H1 (cell line): ENCODE measurements around the gene PPP1R9A. TPM values are rescaled to one million over a fixed set of nuclear protein-coding genes. Genes with fewer than 3 reads are reported as not detected.

ENCODE experiments used
- CTCF ChIA-PET: fragments of 300-600 bp; sonication (Branson Sonifier 250); formaldehyde crosslinking; loops from one replicate; lab custom pipeline; 2021; ENCODE audit not compliant: partially characterized antibody; lab: Charles Lee
- POLR2A ChIA-PET: fragments of 300-600 bp; sonication (Branson Sonifier 250); formaldehyde crosslinking; loops from one replicate; lab custom pipeline; 2021; ENCODE audit warnings: inconsistent platforms; ENCODE audit not compliant: partially characterized antibody; lab: Charles Lee
- DNase-seq, 2 experiments: peaks; one replicate each; pipeline versions ENCODE4 v3.0.0 to v3.0.0-alpha.2; 2010 to 2022; ENCODE audit warnings: low spot score in 2 of 2, low read depth in 1 of 2, mixed read lengths in 1 of 2
- FAIRE-seq: peaks from 2 replicates; lab custom pipeline; 2011; peaks lifted over from hg19 to GRCh38; lab: Jason Lieb, UNC
- H2AFZ ChIP-seq: 2 replicates; pipeline ENCODE4 v1.8.1; 2012; ENCODE audit warnings: low read length, inconsistent platforms
- H2AK5ac ChIP-seq: 2 replicates; pipeline ENCODE4 v1.6.1; 2013; ENCODE audit warnings: low read depth, low read length
- H2BK120ac ChIP-seq: replicated peaks from 2 replicates; pipeline ENCODE3; 2013; ENCODE audit warnings: low read depth, low read length, inconsistent platforms
- H2BK12ac ChIP-seq: 2 replicates; pipeline ENCODE4 v1.6.1; 2013; ENCODE audit warnings: low read depth, low read length
- H2BK15ac ChIP-seq: 2 replicates; pipeline ENCODE4 v1.6.1; 2013; ENCODE audit warnings: low read length
- H2BK20ac ChIP-seq: 2 replicates; pipeline ENCODE4 v1.6.1; 2013; ENCODE audit warnings: low read length
- H2BK5ac ChIP-seq: 2 replicates; pipeline ENCODE4 v1.6.1; 2013; ENCODE audit warnings: low read depth, low read length
- H3K14ac ChIP-seq: 2 replicates; pipeline ENCODE4 v1.6.1; 2013; ENCODE audit warnings: inconsistent platforms; ENCODE audit not compliant: insufficient read length
- H3K18ac ChIP-seq: 2 replicates; pipeline ENCODE4 v1.6.1; 2013; ENCODE audit warnings: low read length; ENCODE audit errors: extremely low read depth
- H3K23ac ChIP-seq: 2 replicates; pipeline ENCODE4 v1.6.1; 2013; ENCODE audit warnings: inconsistent platforms; ENCODE audit not compliant: insufficient read length
- H3K23me2 ChIP-seq: 2 replicates; pipeline ENCODE4 v1.6.1; 2013; ENCODE audit warnings: low read depth, low read length
- H3K27ac ChIP-seq: 2 replicates; pipeline ENCODE4 v1.6.1; 2011; ENCODE audit warnings: low read depth, low read length, inconsistent platforms
- H3K27me3 ChIP-seq, 4 experiments: replicated peaks in 1 of 4; 1 replicate in 1 of 4; 2 replicates in 3 of 4; pipeline versions ENCODE4 v1.6.1 to v1.8.1; 2011 to 2013; ENCODE audit warnings: low read length in 3 of 4, mild to moderate bottlenecking in 3 of 4, inconsistent platforms in 2 of 4, mixed read lengths in 2 of 4, moderate library complexity in 1 of 4; ENCODE audit not compliant: control insufficient read depth in 3 of 4, insufficient read depth in 3 of 4; ENCODE audit errors: extremely low read depth in 1 of 4
- H3K36me3 ChIP-seq, 4 experiments: 2 replicates each; pipeline versions ENCODE4 v1.6.1 to v1.8.1; 2011 to 2013; ENCODE audit warnings: mild to moderate bottlenecking in 4 of 4, low read length in 3 of 4, moderate library complexity in 2 of 4, control low read depth in 1 of 4, inconsistent platforms in 1 of 4; ENCODE audit not compliant: insufficient read depth in 4 of 4, control insufficient read depth in 2 of 4
- H3K4ac ChIP-seq: replicated peaks from 2 replicates; pipeline ENCODE3; 2013; ENCODE audit warnings: low read length, low read depth, mixed read lengths, inconsistent platforms; ENCODE audit not compliant: insufficient read length
- H3K4me1 ChIP-seq, 4 experiments: replicated peaks in 1 of 4; 1 replicate in 1 of 4; 2 replicates in 3 of 4; pipeline versions ENCODE4 v1.6.1 to v1.8.1; 2011 to 2013; ENCODE audit warnings: low read length in 3 of 4, inconsistent platforms in 2 of 4, mixed read lengths in 1 of 4; ENCODE audit not compliant: insufficient read depth in 4 of 4, control insufficient read depth in 3 of 4
- H3K4me2 ChIP-seq, 2 experiments: 2 replicates each; pipeline versions ENCODE4 v1.6.1 to v1.8.1; 2011 to 2013; ENCODE audit warnings: low read depth in 2 of 2, low read length in 2 of 2, control low read depth in 1 of 2, inconsistent platforms in 1 of 2, mild to moderate bottlenecking in 1 of 2; ENCODE audit not compliant: insufficient read depth in 1 of 2
- H3K4me3 ChIP-seq, 4 experiments: fragments of 200-600, 300-600 bp in 1 of 4; sonication (generic), shearing (Covaris generic), sonication (Bioruptor Twin) in 1 of 4; 2 replicates each; pipeline versions ENCODE4 v1.5.1 to v1.8.1; 2011 to 2016; ENCODE audit warnings: low read length in 4 of 4, low read depth in 3 of 4, control low read depth in 2 of 4, inconsistent platforms in 2 of 4, mild to moderate bottlenecking in 2 of 4, mixed read lengths in 1 of 4, moderate library complexity in 1 of 4; ENCODE audit not compliant: insufficient read depth in 2 of 4; ENCODE audit errors: extremely low read depth in 1 of 4
- H3K56ac ChIP-seq: replicated peaks from 2 replicates; pipeline ENCODE3; 2013; ENCODE audit warnings: low read depth, mild to moderate bottlenecking, mixed read lengths, low read length, inconsistent platforms; ENCODE audit not compliant: insufficient read length
- H3K79me1 ChIP-seq: 2 replicates; pipeline ENCODE4 v1.6.1; 2013; ENCODE audit warnings: low read depth, low read length, control low read depth
- H3K79me2 ChIP-seq, 2 experiments: 2 replicates each; pipeline versions ENCODE4 v1.6.1 to v1.8.1; 2012 to 2013; ENCODE audit warnings: low read length in 2 of 2, mild to moderate bottlenecking in 2 of 2, inconsistent platforms in 1 of 2; ENCODE audit not compliant: insufficient read depth in 2 of 2, control insufficient read depth in 1 of 2
- H3K9ac ChIP-seq, 4 experiments: replicated peaks in 1 of 4; 1 replicate in 1 of 4; 2 replicates in 3 of 4; pipeline versions ENCODE4 v1.6.1 to v1.8.1; 2011 to 2013; ENCODE audit warnings: low read depth in 3 of 4, low read length in 3 of 4, control low read depth in 2 of 4, mild to moderate bottlenecking in 2 of 4, moderate library complexity in 2 of 4, inconsistent platforms in 1 of 4; ENCODE audit errors: extremely low read depth in 1 of 4
- H3K9me3 ChIP-seq, 2 experiments: 2 replicates each; pipeline versions ENCODE4 v1.6.1 to v1.8.1; 2012 to 2013; ENCODE audit warnings: mild to moderate bottlenecking in 2 of 2, moderate library complexity in 2 of 2, control low read depth in 1 of 2, inconsistent platforms in 1 of 2, low read depth in 1 of 2, low read length in 1 of 2, mixed read lengths in 1 of 2; ENCODE audit not compliant: insufficient read depth in 2 of 2
- H4K20me1 ChIP-seq, 2 experiments: replicated peaks in 1 of 2; 2 replicates each; pipeline versions ENCODE3 to v1.8.1; 2011 to 2013; ENCODE audit warnings: inconsistent platforms in 2 of 2, low read length in 2 of 2, mild to moderate bottlenecking in 1 of 2; ENCODE audit not compliant: insufficient read depth in 2 of 2, control insufficient read depth in 1 of 2
- H4K5ac ChIP-seq: 2 replicates; pipeline ENCODE4 v1.6.1; 2013; ENCODE audit warnings: low read length, low read depth, mixed read lengths, inconsistent platforms; ENCODE audit not compliant: insufficient read length
- H4K8ac ChIP-seq: 2 replicates; pipeline ENCODE4 v1.8.0; 2013; ENCODE audit warnings: mild to moderate bottlenecking, moderate library complexity, low read length, inconsistent platforms; ENCODE audit not compliant: insufficient read depth; ENCODE audit errors: extremely low read depth
- H4K91ac ChIP-seq: replicated peaks from 2 replicates; pipeline ENCODE3; 2013; ENCODE audit warnings: low read length, mixed read lengths, inconsistent platforms; ENCODE audit not compliant: insufficient read length
- BRCA1 ChIP-seq: IDR thresholded peaks from 2 replicates; pipeline ENCODE4 v1.6.1; 2012; ENCODE audit warnings: low read depth, low read length, improper control_type of control experiment
- EP300 ChIP-seq, 2 experiments: IDR thresholded peaks; 1 replicate in 1 of 2; 2 replicates in 1 of 2; pipeline ENCODE4 v1.6.1; 2011 to 2012; ENCODE audit warnings: low read depth in 2 of 2, low read length in 2 of 2, mild to moderate bottlenecking in 2 of 2, borderline replicate concordance in 1 of 2, inconsistent platforms in 1 of 2, moderate library complexity in 1 of 2
- KDM4A ChIP-seq: IDR thresholded peaks from one replicate; pipeline ENCODE4 v1.7.1; 2012; ENCODE audit warnings: low read depth, mild to moderate bottlenecking, moderate library complexity, low read length, inconsistent platforms; ENCODE audit not compliant: severe bottlenecking
- KDM5A ChIP-seq: fragments of 200-600 bp; IDR thresholded peaks from 2 replicates; pipeline ENCODE4 v1.7.1; 2012; ENCODE audit warnings: mild to moderate bottlenecking, low read length, inconsistent platforms, mixed read lengths
- POLR2A ChIP-seq, 2 experiments: IDR thresholded peaks; 1 replicate in 1 of 2; 2 replicates in 1 of 2; pipeline ENCODE4 v1.6.1; 2011; ENCODE audit warnings: low read depth in 2 of 2, low read length in 2 of 2, mild to moderate bottlenecking in 2 of 2; ENCODE audit errors: control extremely low read depth in 1 of 2
- SP4 ChIP-seq: IDR thresholded peaks from 2 replicates; pipeline ENCODE4 v1.6.1; 2012; ENCODE audit warnings: low read length, inconsistent platforms
- SUZ12 ChIP-seq: fragments of 200-600 bp; sonication (generic); IDR thresholded peaks from 2 replicates; pipeline ENCODE4 v1.6.1; 2012; ENCODE audit warnings: mild to moderate bottlenecking, inconsistent platforms, low read length, moderate library complexity, mixed read lengths
- TAF1 ChIP-seq: IDR thresholded peaks from 2 replicates; pipeline ENCODE4 v1.6.1; 2011; ENCODE audit warnings: mild to moderate bottlenecking, low read depth, low read length
- ZNF274 ChIP-seq: IDR thresholded peaks from 2 replicates; pipeline ENCODE4 v1.7.0; 2012; ENCODE audit warnings: low read length, borderline replicate concordance; ENCODE audit errors: extremely low read depth
- WGBS, 2 experiments: shearing (Covaris generic) in 1 of 2; methylation state at CpG; one replicate each; pipeline versions ENCODE4 v1.1.6 to v1.1.7; 2013 to 2015; ENCODE audit warnings: low lambda C conversion rate in 2 of 2, mixed read lengths in 2 of 2, inconsistent platforms in 1 of 2, low coverage in 1 of 2, missing lambda C conversion rate in 1 of 2; ENCODE audit not compliant: insufficient replicate concordance in 2 of 2, insufficient coverage in 1 of 2, insufficient read length in 1 of 2; ENCODE audit errors: extremely low coverage in 1 of 2, missing lambda C conversion rate in 1 of 2; 5-methylcytosine and 5-hydroxymethylcytosine counted together
- polyA plus RNA-seq, 7 experiments: library from polyadenylated mRNA; depleted of rRNA in 3 of 7; stranded (reverse) in 5 of 7; unstranded in 2 of 7; fragments of >200 nt in 5 of 7; fragments of 200-250 nt in 2 of 7; gene quantifications; 1 replicate in 5 of 7; 2 replicates in 1 of 7; 4 replicates in 1 of 7; pipeline versions ENCODE4 v1.2.1 to v1.2.3, GENCODE V29; 2011 to 2013; ENCODE audit warnings: missing spikeins in 2 of 7, mixed read lengths in 2 of 7
- total RNA-seq: library from RNA; stranded (reverse); fragmentation: NEBNext Ultra II Directional; extraction: Animal tissue kit (Norgen Biotek cat#: 25700); gene quantifications from 2 replicates; pipeline ENCODE4 v1.2.1, GENCODE V29; 2021

The PPP1R9A gene
- total and polyA plus RNA-seq, 2 of the 8 experiments (the other 6 are each of a cell fraction or from before 2014, with no cell fraction given): 3.0 to 20.3 TPM

GRCh38 chr7:95088536-95089215 lies 181.3 kb downstream of the PPP1R9A start:
- Histone ChIP-seq H3K56ac (no peak overlapping the region), H3K4me2 (no peak overlapping the region), H3K9me3 (no peaks in the 10 kb centered on the region), H3K14ac (no peak overlapping the region), H3K9ac (no peak overlapping the region), H2BK15ac (no peak overlapping the region), H4K20me1 (no peaks in the 10 kb centered on the region), H4K91ac (no peak overlapping the region), H4K8ac (no peak overlapping the region), H3K4me1 (no peaks in the 10 kb centered on the region), H2BK12ac (no peak overlapping the region), H2AK5ac (no peak overlapping the region), H4K5ac (no peak overlapping the region), H3K23ac (no peak overlapping the region), H3K27me3 (no peaks in the 10 kb centered on the region), H3K79me2 (no peaks in the 10 kb centered on the region), H2AFZ (no peak overlapping the region), H2BK5ac (no peak overlapping the region), H3K79me1 (no peaks in the 10 kb centered on the region), H3K4me3 (no peak overlapping the region), H2BK20ac (no peak overlapping the region), H3K36me3 (no peaks in the 10 kb centered on the region; a peak in 1 of 8 replicates), H3K4ac (no peak overlapping the region), H3K27ac (no peak overlapping the region), H3K18ac (no peak overlapping the region), H2BK120ac (no peak overlapping the region), H3K23me2 (no peaks in the 10 kb centered on the region)
- ChIA-PET CTCF (interaction anchor here (0.6 kb wide), 1 partner anchor 870 kb away, joined by 3 read pairs; no protein-coding TSS in a partner anchor), POLR2A (no interaction called here)
- 91% methylated on average over 4 of the region's 4 CpGs; no CpG with 5 or more reads in 1 of the 2 experiments for WGBS, 2 experiments
- TF ChIP-seq TAF1 (no peak), SP4 (no peak), KDM5A (no peak), EP300 (IDR thresholded peaks at IDR 0.05; ENCODE audit: borderline replicate concordance in 1 of 2, low read depth in 2 of 2, low read length in 2 of 2) (no peak), KDM4A (no peak), SUZ12 (no peak), ZNF274 (no peak), POLR2A (IDR thresholded peaks at IDR 0.05; ENCODE audit: control extremely low read depth in 1 of 2, low read depth in 2 of 2, low read length in 2 of 2) (no peak), BRCA1 (no peak)
- DNase-seq: no peak
- FAIRE-seq: no peak
